Measurements from ENCODE around the gene PIGO. TPM values are rescaled to one million over a fixed set of nuclear protein-coding genes. Genes with fewer than 3 reads are reported as not detected.

The PIGO gene
- total and polyA plus RNA-seq, 9 of the 15 experiments (the other 6 are each of a cell fraction or from before 2014, with no cell fraction given): 5.4 to 13.7 (median 9.7) TPM

Small RNA genes lying within 50 kb of the gene (small RNA-seq; reads per million reads assigned to genes)
- not detected for gene RN7SL338P

Other genes starting within 250 kb of the PIGO start
- not detected in 2 replicates for gene PHF24, start 138.3 kb downstream of the PIGO start, total RNA-seq (2014; rRNA removed)
- gene PHF24, start 138.3 kb downstream of the PIGO start, total RNA-seq (2014; rRNA removed; fragmentation: Illumina TruSeq; extraction: Trizol): not detected in 2 replicates
- gene PHF24, start 138.3 kb downstream of the PIGO start, total RNA-seq (2015; rRNA removed; fragmentation: Illumina TruSeq; extraction: Trizol): not detected in 2 replicates
- not detected in 2 replicates for gene PHF24, start 138.3 kb downstream of the PIGO start, total RNA-seq (2021)
- gene PHF24, start 138.3 kb downstream of the PIGO start, polyA plus RNA-seq (2011; rRNA removed): 0.01 TPM in 2 replicates
- gene PHF24, start 138.3 kb downstream of the PIGO start, polyA plus RNA-seq (2014; fragmentation: Illumina TruSeq; extraction: Trizol): not detected in 2 replicates
- gene PHF24, start 138.3 kb downstream of the PIGO start, polyA plus RNA-seq (2014; fragmentation: Nextera tagmentation; extraction: Ambion mirVana): not detected
- 0.01 TPM in 1 of 2 replicates, not detected in the other for gene PHF24, start 138.3 kb downstream of the PIGO start, polyA plus RNA-seq (2014; rRNA removed)
- gene DNAJB5, start 106.8 kb downstream of the PIGO start, total RNA-seq (2014; rRNA removed): 4.1 and 5.2 TPM in 2 replicates
- gene DNAJB5, start 106.8 kb downstream of the PIGO start, total RNA-seq (2014; rRNA removed; fragmentation: Illumina TruSeq; extraction: Trizol): 3.7 TPM in 2 replicates
- 2.6 and 2.7 TPM in 2 replicates for gene DNAJB5, start 106.8 kb downstream of the PIGO start, total RNA-seq (2015; rRNA removed; fragmentation: Illumina TruSeq; extraction: Trizol)
- 3.6 and 4.4 TPM in 2 replicates for gene DNAJB5, start 106.8 kb downstream of the PIGO start, total RNA-seq (2021)
- gene DNAJB5, start 106.8 kb downstream of the PIGO start, polyA plus RNA-seq (2011; rRNA removed): 1.5 and 1.7 TPM in 2 replicates
- gene DNAJB5, start 106.8 kb downstream of the PIGO start, polyA plus RNA-seq (2014; fragmentation: Illumina TruSeq; extraction: Trizol): 7.4 and 7.8 TPM in 2 replicates
- gene DNAJB5, start 106.8 kb downstream of the PIGO start, polyA plus RNA-seq (2014; fragmentation: Nextera tagmentation; extraction: Ambion mirVana): under 1 TPM; 0.15 to 0.63 TPM
- 3.7 and 4.2 TPM in 2 replicates for gene DNAJB5, start 106.8 kb downstream of the PIGO start, polyA plus RNA-seq (2014; rRNA removed)
- gene VCP, start 24.0 kb downstream of the PIGO start, total RNA-seq (2014; rRNA removed): 192 and 235 TPM in 2 replicates
- gene VCP, start 24.0 kb downstream of the PIGO start, total RNA-seq (2014; rRNA removed; fragmentation: Illumina TruSeq; extraction: Trizol): 199 and 201 TPM in 2 replicates
- 199 TPM in 2 replicates for gene VCP, start 24.0 kb downstream of the PIGO start, total RNA-seq (2015; rRNA removed; fragmentation: Illumina TruSeq; extraction: Trizol)
- gene VCP, start 24.0 kb downstream of the PIGO start, total RNA-seq (2021): 232 and 256 TPM in 2 replicates
- gene VCP, start 24.0 kb downstream of the PIGO start, polyA plus RNA-seq (2011; rRNA removed): 221 and 257 TPM in 2 replicates
- 209 and 259 TPM in 2 replicates for gene VCP, start 24.0 kb downstream of the PIGO start, polyA plus RNA-seq (2014; fragmentation: Illumina TruSeq; extraction: Trizol)
- gene VCP, start 24.0 kb downstream of the PIGO start, polyA plus RNA-seq (2014; fragmentation: Nextera tagmentation; extraction: Ambion mirVana): 10 to 100 TPM in 1 of 2 experiments, 1 to 10 TPM in 1; 7.1 to 15.6 TPM
- gene VCP, start 24.0 kb downstream of the PIGO start, polyA plus RNA-seq (2014; rRNA removed): 128 and 140 TPM in 2 replicates
- 27.3 and 30.8 TPM in 2 replicates for gene FANCG, start 16.6 kb downstream of the PIGO start, total RNA-seq (2014; rRNA removed)
- gene FANCG, start 16.6 kb downstream of the PIGO start, total RNA-seq (2014; rRNA removed; fragmentation: Illumina TruSeq; extraction: Trizol): 26.4 and 28.3 TPM in 2 replicates
- 30.0 and 31.0 TPM in 2 replicates for gene FANCG, start 16.6 kb downstream of the PIGO start, total RNA-seq (2015; rRNA removed; fragmentation: Illumina TruSeq; extraction: Trizol)
- 38.4 and 41.2 TPM in 2 replicates for gene FANCG, start 16.6 kb downstream of the PIGO start, total RNA-seq (2021)
- gene FANCG, start 16.6 kb downstream of the PIGO start, polyA plus RNA-seq (2011; rRNA removed): 30.4 and 34.6 TPM in 2 replicates
- gene FANCG, start 16.6 kb downstream of the PIGO start, polyA plus RNA-seq (2014; fragmentation: Illumina TruSeq; extraction: Trizol): 33.3 and 34.4 TPM in 2 replicates
- 10 to 100 TPM in 1 of 2 experiments, 1 to 10 TPM in 1; 7.5 to 12.2 TPM for gene FANCG, start 16.6 kb downstream of the PIGO start, polyA plus RNA-seq (2014; fragmentation: Nextera tagmentation; extraction: Ambion mirVana)
- gene FANCG, start 16.6 kb downstream of the PIGO start, polyA plus RNA-seq (2014; rRNA removed): 39.0 and 43.9 TPM in 2 replicates
- 215 and 273 TPM in 2 replicates for gene STOML2, start 6.5 kb upstream of the PIGO start, total RNA-seq (2014; rRNA removed)
- 109 and 132 TPM in 2 replicates for gene STOML2, start 6.5 kb upstream of the PIGO start, total RNA-seq (2014; rRNA removed; fragmentation: Illumina TruSeq; extraction: Trizol)
- 131 and 132 TPM in 2 replicates for gene STOML2, start 6.5 kb upstream of the PIGO start, total RNA-seq (2015; rRNA removed; fragmentation: Illumina TruSeq; extraction: Trizol)
- 211 and 214 TPM in 2 replicates for gene STOML2, start 6.5 kb upstream of the PIGO start, total RNA-seq (2021)
- gene STOML2, start 6.5 kb upstream of the PIGO start, polyA plus RNA-seq (2011; rRNA removed): 196 and 209 TPM in 2 replicates
- 174 and 184 TPM in 2 replicates for gene STOML2, start 6.5 kb upstream of the PIGO start, polyA plus RNA-seq (2014; fragmentation: Illumina TruSeq; extraction: Trizol)
- 100 to 1,000 TPM; 110 to 125 TPM for gene STOML2, start 6.5 kb upstream of the PIGO start, polyA plus RNA-seq (2014; fragmentation: Nextera tagmentation; extraction: Ambion mirVana)
- gene STOML2, start 6.5 kb upstream of the PIGO start, polyA plus RNA-seq (2014; rRNA removed): 220 and 244 TPM in 2 replicates
- gene ATOSB, start 19.3 kb upstream of the PIGO start, total RNA-seq (2014; rRNA removed): 4.2 and 4.7 TPM in 2 replicates
- 2.1 and 2.3 TPM in 2 replicates for gene ATOSB, start 19.3 kb upstream of the PIGO start, total RNA-seq (2014; rRNA removed; fragmentation: Illumina TruSeq; extraction: Trizol)
- gene ATOSB, start 19.3 kb upstream of the PIGO start, total RNA-seq (2015; rRNA removed; fragmentation: Illumina TruSeq; extraction: Trizol): 3.6 and 4.0 TPM in 2 replicates
- gene ATOSB, start 19.3 kb upstream of the PIGO start, total RNA-seq (2021): 4.0 and 6.0 TPM in 2 replicates
- 8.0 and 10.2 TPM in 2 replicates for gene ATOSB, start 19.3 kb upstream of the PIGO start, polyA plus RNA-seq (2011; rRNA removed)
- 4.5 and 6.0 TPM in 2 replicates for gene ATOSB, start 19.3 kb upstream of the PIGO start, polyA plus RNA-seq (2014; fragmentation: Illumina TruSeq; extraction: Trizol)
- 1 to 10 TPM in 1 of 2 experiments, under 1 TPM in 1; 0.45 to 1.1 TPM for gene ATOSB, start 19.3 kb upstream of the PIGO start, polyA plus RNA-seq (2014; fragmentation: Nextera tagmentation; extraction: Ambion mirVana)
- gene ATOSB, start 19.3 kb upstream of the PIGO start, polyA plus RNA-seq (2014; rRNA removed): 6.4 and 7.0 TPM in 2 replicates
- gene UNC13B, start 65.4 kb upstream of the PIGO start, total RNA-seq (2014; rRNA removed): 7.0 and 9.1 TPM in 2 replicates
- gene UNC13B, start 65.4 kb upstream of the PIGO start, total RNA-seq (2014; rRNA removed; fragmentation: Illumina TruSeq; extraction: Trizol): 8.9 and 9.6 TPM in 2 replicates
- gene UNC13B, start 65.4 kb upstream of the PIGO start, total RNA-seq (2015; rRNA removed; fragmentation: Illumina TruSeq; extraction: Trizol): 8.2 and 8.3 TPM in 2 replicates
- gene UNC13B, start 65.4 kb upstream of the PIGO start, total RNA-seq (2021): 11.1 and 11.5 TPM in 2 replicates
- 7.5 and 10.0 TPM in 2 replicates for gene UNC13B, start 65.4 kb upstream of the PIGO start, polyA plus RNA-seq (2011; rRNA removed)
- gene UNC13B, start 65.4 kb upstream of the PIGO start, polyA plus RNA-seq (2014; fragmentation: Illumina TruSeq; extraction: Trizol): 10.0 and 11.3 TPM in 2 replicates
- gene UNC13B, start 65.4 kb upstream of the PIGO start, polyA plus RNA-seq (2014; fragmentation: Nextera tagmentation; extraction: Ambion mirVana): 1 to 10 TPM; 2.4 to 3.9 TPM
- 8.6 and 9.0 TPM in 2 replicates for gene UNC13B, start 65.4 kb upstream of the PIGO start, polyA plus RNA-seq (2014; rRNA removed)

Measured in K562 (cell line).